SK-N-SH (cell line): ENCODE data around the gene CATSPERZ. TPM values are rescaled to one million over a fixed set of nuclear protein-coding genes. Genes with fewer than 3 reads are reported as not detected.

ENCODE experiments used
- CTCF ChIA-PET: fragments of 300-600, 350-600 bp; formaldehyde crosslinking; extraction: SDS; loops from one replicate; lab custom pipeline; 2021; lab: Yijun Ruan, JAX
- POLR2A ChIA-PET: fragments of 350-600 bp; sonication (Branson Sonifier 250); formaldehyde crosslinking; extraction: SDS; loops from one replicate; lab custom pipeline; 2020; ENCODE audit warnings: antibody characterized with exemption, inconsistent platforms; lab: Yijun Ruan, JAX
- DNase-seq: peaks from one replicate; pipeline ENCODE4 v3.0.0; 2012
- H2AFZ ChIP-seq: fragments of 200-600 bp; sonication (generic); 2 replicates; pipeline ENCODE4 v1.8.1; 2016; ENCODE audit warnings: antibody characterized with exemption, mild to moderate bottlenecking, low read depth
- H3F3A ChIP-seq: fragments of 200-600 bp; sonication (generic); replicated peaks from 2 replicates; pipeline ENCODE3; 2016; ENCODE audit warnings: antibody characterized with exemption, mild to moderate bottlenecking; ENCODE audit not compliant: insufficient read depth
- H3K27ac ChIP-seq, 2 experiments: fragments of 200-500 bp in 1 of 2; fragments of 200-600 bp in 1 of 2; sonication (Bioruptor generic) in 1 of 2; sonication (generic), shearing (Covaris generic) in 1 of 2; 2 replicates each; pipeline versions ENCODE4 v1.5.1 to v1.6.1; 2014 to 2016; ENCODE audit warnings: low read depth in 2 of 2, inconsistent platforms in 1 of 2, low read length in 1 of 2, mild to moderate bottlenecking in 1 of 2, mixed read lengths in 1 of 2
- H3K27me3 ChIP-seq: fragments of 200-600 bp; sonication (generic), shearing (Covaris generic); 2 replicates; pipeline ENCODE4 v1.6.1; 2016; ENCODE audit warnings: mixed run types; ENCODE audit not compliant: insufficient read depth
- H3K36me3 ChIP-seq, 2 experiments: fragments of 200-500 bp in 1 of 2; fragments of 200-600 bp in 1 of 2; sonication (Bioruptor generic) in 1 of 2; sonication (generic) in 1 of 2; replicated peaks in 1 of 2; 2 replicates each; pipeline versions ENCODE3 to v1.5.1; 2014 to 2016; ENCODE audit warnings: low read length in 1 of 2, mild to moderate bottlenecking in 1 of 2; ENCODE audit not compliant: insufficient read depth in 2 of 2, control insufficient read depth in 1 of 2
- H3K4me1 ChIP-seq, 2 experiments: fragments of 200-500 bp in 1 of 2; fragments of 200-600 bp in 1 of 2; sonication (Bioruptor generic) in 1 of 2; sonication (generic), shearing (Covaris generic) in 1 of 2; 2 replicates each; pipeline versions ENCODE4 v1.5.1 to v1.6.1; 2014 to 2016; ENCODE audit warnings: low read depth in 1 of 2, low read length in 1 of 2, mixed run types in 1 of 2; ENCODE audit not compliant: insufficient read depth in 2 of 2, control insufficient read depth in 1 of 2
- H3K4me2 ChIP-seq: fragments of 200-600 bp; sonication (generic), shearing (Covaris generic); 2 replicates; pipeline ENCODE4 v1.6.1; 2017; ENCODE audit warnings: mixed run types
- H3K4me3 ChIP-seq, 2 experiments: fragments of 200-500 bp in 1 of 2; fragments of 200-600 bp in 1 of 2; sonication (Bioruptor generic) in 1 of 2; sonication (generic), shearing (Covaris generic) in 1 of 2; 2 replicates each; pipeline versions ENCODE4 v1.5.1 to v1.8.1; 2014 to 2016; ENCODE audit warnings: low read depth in 2 of 2, inconsistent platforms in 1 of 2, low read length in 1 of 2, mild to moderate bottlenecking in 1 of 2, mixed read lengths in 1 of 2, moderate library complexity in 1 of 2
- H3K79me2 ChIP-seq: fragments of 200-600 bp; sonication (generic); 2 replicates; pipeline ENCODE4 v1.8.1; 2017; ENCODE audit warnings: mild to moderate bottlenecking; ENCODE audit not compliant: insufficient read depth
- H3K9ac ChIP-seq: fragments of 200-600 bp; sonication (generic); 2 replicates; pipeline ENCODE4 v1.6.1; 2017; ENCODE audit warnings: mixed run types
- H3K9me2 ChIP-seq: fragments of 200-600 bp; sonication (generic); 2 replicates; pipeline ENCODE4 v1.6.1; 2017; ENCODE audit warnings: mixed run types
- H3K9me3 ChIP-seq: fragments of 200-600 bp; sonication (generic); 2 replicates; pipeline ENCODE4 v1.6.1; 2017; ENCODE audit warnings: mixed run types, mild to moderate bottlenecking, moderate library complexity
- H4K20me1 ChIP-seq: fragments of 200-600 bp; sonication (generic); 2 replicates; pipeline ENCODE4 v1.6.1; 2017; ENCODE audit warnings: mild to moderate bottlenecking, mixed run types; ENCODE audit not compliant: insufficient read depth
- ELF1 ChIP-seq: IDR thresholded peaks from 2 replicates; pipeline ENCODE4 v1.4.0; 2012
- EZH2phosphoT487 ChIP-seq: fragments of 200-600 bp; sonication (generic); IDR thresholded peaks from 2 replicates; pipeline ENCODE4 v1.6.1; 2017; ENCODE audit warnings: low read depth, mixed run types, mild to moderate bottlenecking, antibody characterized with exemption, moderate library complexity, borderline replicate concordance
- FOSL2 ChIP-seq: IDR thresholded peaks from 2 replicates; pipeline ENCODE4 v1.4.0; 2012; ENCODE audit warnings: low read depth, mild to moderate bottlenecking, moderate library complexity, borderline replicate concordance
- GATA2 ChIP-seq: sonication (generic); formaldehyde crosslinking; IDR thresholded peaks from 2 replicates; pipeline ENCODE4 v1.5.0; 2020; ENCODE audit warnings: mild to moderate bottlenecking, missing genetic modification reagents
- JUND ChIP-seq: IDR thresholded peaks from 2 replicates; pipeline ENCODE4 v1.4.0; 2012
- NFIC ChIP-seq: IDR thresholded peaks from 2 replicates; pipeline ENCODE4 v1.4.0; 2012; ENCODE audit warnings: borderline replicate concordance
- POLR2AphosphoS5 ChIP-seq: IDR thresholded peaks from 2 replicates; pipeline ENCODE4 v1.6.1; 2012; ENCODE audit warnings: low read depth, low read length
- SIN3A ChIP-seq: IDR thresholded peaks from 2 replicates; pipeline ENCODE4 v1.6.1; 2012; ENCODE audit warnings: low read depth, mild to moderate bottlenecking, low read length, moderate library complexity, borderline replicate concordance
- TAF1 ChIP-seq: IDR thresholded peaks from 2 replicates; pipeline ENCODE4 v1.6.1; 2012; ENCODE audit warnings: low read depth, mild to moderate bottlenecking, low read length, moderate library complexity, borderline replicate concordance
- TCF12 ChIP-seq: IDR thresholded peaks from 2 replicates; pipeline ENCODE4 v1.4.0; 2012
- TEAD4 ChIP-seq: IDR thresholded peaks from 2 replicates; pipeline ENCODE4 v1.4.0; 2012; ENCODE audit warnings: mild to moderate bottlenecking, borderline replicate concordance; ENCODE audit not compliant: insufficient read depth
- WGBS: methylation state at CpG from one replicate; pipeline ENCODE4 v1.1.6; 2017; ENCODE audit warnings: low lambda C conversion rate; 5-methylcytosine and 5-hydroxymethylcytosine counted together
- polyA plus RNA-seq, 3 experiments: library from polyadenylated mRNA; depleted of rRNA; stranded (reverse); fragments of >200 nt; gene quantifications; 2 replicates each; pipeline ENCODE4 v1.2.3, GENCODE V29; 2012
- TF ChIP-seq, protein P1 (sequence below): IDR thresholded peaks from 2 replicates; pipeline ENCODE4 v1.6.1; 2012; ENCODE audit warnings: mild to moderate bottlenecking, low read depth, low read length, moderate library complexity
- TF ChIP-seq, protein P2 (sequence below): fragments of 150-350 bp; IDR thresholded peaks from 2 replicates; pipeline ENCODE4 v1.6.1; 2016; ENCODE audit warnings: mild to moderate bottlenecking, low read depth, low read length
- TF ChIP-seq, protein P3 (sequence below): IDR thresholded peaks from 2 replicates; pipeline ENCODE4; 2012

CATSPERZ gene
- polyA plus RNA-seq, 1 of the 3 experiments (the other 2 are of a cell fraction) = 0.54 TPM

DNA sequence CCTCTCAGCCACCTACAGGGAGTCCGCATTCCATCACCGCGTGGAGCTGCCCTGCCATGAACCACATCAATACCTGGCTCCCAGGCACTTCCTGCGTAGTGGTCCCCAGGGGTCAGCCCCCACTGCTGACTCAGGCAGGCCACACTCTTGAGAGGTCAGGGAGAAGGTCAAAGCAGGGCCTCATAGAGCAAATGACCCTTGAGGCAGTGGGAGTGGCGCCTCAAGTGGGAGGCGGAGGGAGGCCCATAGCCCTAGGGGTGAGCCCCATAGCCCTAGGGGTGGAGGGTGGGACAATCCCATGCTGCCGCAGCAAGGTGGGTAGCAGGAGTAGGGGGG lies 22.7 kb downstream of the CATSPERZ start:
- Histone ChIP-seq H3K9ac (no peak overlapping the region), H4K20me1 (no peaks in the 10 kb centered on the region), H2AFZ (no peak overlapping the region), H3K4me3 (no peak overlapping the region), H3F3A (peaks cover 4% of the 10 kb centered on the region), H3K9me3 (no peaks in the 10 kb centered on the region), H3K36me3 (peaks cover 0 to 10% of the 10 kb centered on the region in 2 experiments), H3K79me2 (peaks cover 26% of the 10 kb centered on the region), H3K9me2 (no peaks in the 10 kb centered on the region), H3K27ac (no peak overlapping the region), H3K4me2 (no peak overlapping the region), H3K27me3 (no peaks in the 10 kb centered on the region), H3K4me1 (peaks cover 0 to 9% of the 10 kb centered on the region in 2 experiments; a peak in 1 of 4 replicates)
- 98% methylated on average over 6 of the region's 7 CpGs for WGBS
- ChIA-PET CTCF (interaction anchor here (0.9 to 1.4 kb wide), 3 partner anchors 9 to 33 kb away, joined by 3 to 4 read pairs (median 3); no protein-coding TSS in a partner anchor), POLR2A (interaction anchor here (1.5 kb wide), 1 partner anchor 18 kb away, joined by 4 read pairs; the partner anchor contains the start of gene ESRRA)
- TF ChIP-seq TEAD4 = no peak
- no peak for TF ChIP-seq POLR2AphosphoS5
- TF ChIP-seq TCF12 = no peak
- TF ChIP-seq, protein P1, sequence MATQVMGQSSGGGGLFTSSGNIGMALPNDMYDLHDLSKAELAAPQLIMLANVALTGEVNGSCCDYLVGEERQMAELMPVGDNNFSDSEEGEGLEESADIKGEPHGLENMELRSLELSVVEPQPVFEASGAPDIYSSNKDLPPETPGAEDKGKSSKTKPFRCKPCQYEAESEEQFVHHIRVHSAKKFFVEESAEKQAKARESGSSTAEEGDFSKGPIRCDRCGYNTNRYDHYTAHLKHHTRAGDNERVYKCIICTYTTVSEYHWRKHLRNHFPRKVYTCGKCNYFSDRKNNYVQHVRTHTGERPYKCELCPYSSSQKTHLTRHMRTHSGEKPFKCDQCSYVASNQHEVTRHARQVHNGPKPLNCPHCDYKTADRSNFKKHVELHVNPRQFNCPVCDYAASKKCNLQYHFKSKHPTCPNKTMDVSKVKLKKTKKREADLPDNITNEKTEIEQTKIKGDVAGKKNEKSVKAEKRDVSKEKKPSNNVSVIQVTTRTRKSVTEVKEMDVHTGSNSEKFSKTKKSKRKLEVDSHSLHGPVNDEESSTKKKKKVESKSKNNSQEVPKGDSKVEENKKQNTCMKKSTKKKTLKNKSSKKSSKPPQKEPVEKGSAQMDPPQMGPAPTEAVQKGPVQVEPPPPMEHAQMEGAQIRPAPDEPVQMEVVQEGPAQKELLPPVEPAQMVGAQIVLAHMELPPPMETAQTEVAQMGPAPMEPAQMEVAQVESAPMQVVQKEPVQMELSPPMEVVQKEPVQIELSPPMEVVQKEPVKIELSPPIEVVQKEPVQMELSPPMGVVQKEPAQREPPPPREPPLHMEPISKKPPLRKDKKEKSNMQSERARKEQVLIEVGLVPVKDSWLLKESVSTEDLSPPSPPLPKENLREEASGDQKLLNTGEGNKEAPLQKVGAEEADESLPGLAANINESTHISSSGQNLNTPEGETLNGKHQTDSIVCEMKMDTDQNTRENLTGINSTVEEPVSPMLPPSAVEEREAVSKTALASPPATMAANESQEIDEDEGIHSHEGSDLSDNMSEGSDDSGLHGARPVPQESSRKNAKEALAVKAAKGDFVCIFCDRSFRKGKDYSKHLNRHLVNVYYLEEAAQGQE = no peak
- TF ChIP-seq GATA2 (CRISPR knock-in tag) = no peak
- TF ChIP-seq SIN3A = no peak
- TF ChIP-seq NFIC = no peak
- TF ChIP-seq ELF1 = no peak
- TF ChIP-seq, protein P2, sequence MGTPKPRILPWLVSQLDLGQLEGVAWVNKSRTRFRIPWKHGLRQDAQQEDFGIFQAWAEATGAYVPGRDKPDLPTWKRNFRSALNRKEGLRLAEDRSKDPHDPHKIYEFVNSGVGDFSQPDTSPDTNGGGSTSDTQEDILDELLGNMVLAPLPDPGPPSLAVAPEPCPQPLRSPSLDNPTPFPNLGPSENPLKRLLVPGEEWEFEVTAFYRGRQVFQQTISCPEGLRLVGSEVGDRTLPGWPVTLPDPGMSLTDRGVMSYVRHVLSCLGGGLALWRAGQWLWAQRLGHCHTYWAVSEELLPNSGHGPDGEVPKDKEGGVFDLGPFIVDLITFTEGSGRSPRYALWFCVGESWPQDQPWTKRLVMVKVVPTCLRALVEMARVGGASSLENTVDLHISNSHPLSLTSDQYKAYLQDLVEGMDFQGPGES = no peak
- TF ChIP-seq EZH2phosphoT487 = no peak
- TF ChIP-seq, protein P3, sequence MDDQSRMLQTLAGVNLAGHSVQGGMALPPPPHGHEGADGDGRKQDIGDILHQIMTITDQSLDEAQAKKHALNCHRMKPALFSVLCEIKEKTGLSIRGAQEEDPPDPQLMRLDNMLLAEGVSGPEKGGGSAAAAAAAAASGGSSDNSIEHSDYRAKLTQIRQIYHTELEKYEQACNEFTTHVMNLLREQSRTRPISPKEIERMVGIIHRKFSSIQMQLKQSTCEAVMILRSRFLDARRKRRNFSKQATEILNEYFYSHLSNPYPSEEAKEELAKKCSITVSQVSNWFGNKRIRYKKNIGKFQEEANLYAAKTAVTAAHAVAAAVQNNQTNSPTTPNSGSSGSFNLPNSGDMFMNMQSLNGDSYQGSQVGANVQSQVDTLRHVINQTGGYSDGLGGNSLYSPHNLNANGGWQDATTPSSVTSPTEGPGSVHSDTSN = no peak
- no peak for TF ChIP-seq FOSL2
- TF ChIP-seq JUND = no peak
- no peak for TF ChIP-seq TAF1
- no peak for DNase-seq
